DMS53 treated with DMSO at 0.1 percent for 48 hours (cell line): ENCODE results near the gene RLN2.
A peak's percentile ranks its signal among the peaks of the same experiment; 100 is the strongest.
"Not testable (repeated sequence)": the region's sequence is repeated elsewhere in the genome, so short reads cannot be mapped to it uniquely, and the experiment has no call there.

Experiments
- DNase-seq: peaks from one replicate; lab custom pipeline; 2025; ENCODE audit not compliant: unreplicated experiment; lab: John Stamatoyannopoulos, UW

The RLN2 gene, protein sequence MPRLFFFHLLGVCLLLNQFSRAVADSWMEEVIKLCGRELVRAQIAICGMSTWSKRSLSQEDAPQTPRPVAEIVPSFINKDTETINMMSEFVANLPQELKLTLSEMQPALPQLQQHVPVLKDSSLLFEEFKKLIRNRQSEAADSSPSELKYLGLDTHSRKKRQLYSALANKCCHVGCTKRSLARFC

DNA sequence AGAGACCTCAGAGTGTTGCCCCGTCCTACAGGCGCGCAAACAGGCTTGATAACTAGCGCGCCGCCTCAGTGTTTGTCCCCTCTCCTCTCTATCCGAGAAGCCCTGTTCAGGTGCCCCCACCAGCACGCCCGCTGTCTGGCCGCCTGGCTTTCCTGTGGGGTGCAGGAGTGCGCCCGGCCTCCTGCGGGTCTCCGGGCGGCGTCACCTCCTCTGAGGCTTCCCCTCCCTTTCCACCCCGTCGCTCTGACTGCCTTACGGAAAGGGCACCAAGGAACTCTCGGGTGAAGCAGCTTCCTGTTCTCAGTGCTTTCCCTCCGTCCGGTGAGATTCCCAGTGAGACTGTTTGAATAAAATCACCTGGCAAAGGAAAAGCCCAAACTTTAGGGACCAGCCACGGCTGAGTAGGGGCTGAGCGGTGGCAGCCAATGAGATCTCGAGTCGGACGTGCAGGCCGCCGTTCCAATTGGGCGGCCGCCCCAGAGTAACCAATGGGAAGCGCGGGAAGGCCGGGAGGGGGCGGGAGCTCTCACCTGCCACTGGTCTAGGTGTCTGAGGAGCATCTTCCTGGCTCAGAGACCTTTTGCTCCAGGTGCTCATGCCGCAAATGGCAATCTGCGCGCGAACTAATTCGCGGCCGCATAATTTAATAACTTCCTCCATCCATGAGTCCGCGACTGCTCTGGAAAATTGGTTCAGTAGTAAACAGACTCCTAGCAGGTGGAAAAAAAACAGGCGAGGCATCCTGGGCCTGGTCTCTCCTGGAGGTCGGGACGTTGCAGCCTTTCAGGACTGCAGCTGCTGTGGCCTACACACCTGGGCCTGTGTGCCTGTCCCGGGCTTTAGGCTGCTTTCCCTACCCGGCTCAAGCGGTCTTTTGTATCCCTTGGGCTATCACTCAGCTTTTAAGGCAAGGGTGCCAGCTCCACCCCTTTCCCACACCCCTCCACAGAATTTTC lies at the start of gene RLN2:
Gene RLN2 (minus strand): TSS at position 877 of the 956 bp plus-strand sequence. CDS start 136 bp downstream, at position 741.
- DNase-seq = peak; percentile 8

- no peak for DNase-seq
Observed at GRCh38 chr9:5354184-5354583, 49.7 kb upstream of the RLN2 start.

GRCh38 chr9:5352637-5353248 lies 48.2 kb upstream of the RLN2 start:
- DNase-seq = no peak

- DNase-seq = peak; percentile 19
Observed at GRCh38 chr9:5338992-5339981, 34.8 kb upstream of the RLN2 start, which contains the start of gene RLN1. Gene RLN1, minus strand, starts transcription at chr9:5339876. Its CDS starts 130 bp downstream, at chr9:5339746.

GRCh38 chr9:5336688-5337087 lies 32.2 kb upstream of the RLN2 start:
- no peak for DNase-seq

DNA sequence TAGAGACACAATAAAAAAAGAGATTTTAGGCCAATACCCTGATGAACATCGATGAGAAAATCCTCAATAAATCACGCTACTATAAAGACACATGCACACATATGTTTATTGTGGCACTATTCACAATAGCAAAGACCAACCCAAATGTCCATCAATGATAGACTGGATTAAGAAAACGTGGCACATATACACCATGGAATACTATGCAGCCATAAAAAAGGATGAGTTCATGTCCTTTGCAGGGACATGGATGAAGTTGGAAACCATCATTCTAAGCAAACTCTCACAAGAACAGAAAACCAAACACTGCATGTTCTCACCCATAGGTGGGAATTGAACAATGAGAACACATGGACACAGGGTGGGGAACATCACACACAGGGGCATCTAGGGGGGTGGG lies 26.8 kb upstream of the RLN2 start:
- not testable (repeated sequence) for DNase-seq

- DNase-seq = peak; percentile 46
Observed at GRCh38 chr9:5326893-5327548, 22.5 kb upstream of the RLN2 start.

- no peak for DNase-seq
Observed at GRCh38 chr9:5326187-5326586, 21.7 kb upstream of the RLN2 start.

DNA sequence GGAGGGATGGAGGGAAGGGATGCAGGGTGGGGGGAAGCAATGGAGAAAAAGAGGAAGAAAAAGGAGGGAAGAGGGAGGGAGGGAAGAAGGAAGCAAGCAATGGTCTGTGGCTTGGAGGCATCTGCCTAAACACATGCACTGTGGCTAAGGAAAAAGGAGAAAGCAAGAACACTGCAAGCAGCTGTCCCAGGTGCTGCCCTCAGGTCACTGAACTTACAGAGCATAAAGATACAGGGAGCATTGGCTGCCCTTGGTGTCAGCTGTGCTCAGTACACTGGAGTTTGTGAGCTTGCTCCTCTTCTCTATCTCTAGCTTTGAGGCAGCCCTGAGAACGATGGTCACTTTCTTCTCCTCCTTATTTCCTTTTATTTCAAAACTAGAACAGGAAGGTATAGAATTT lies 17.1 kb upstream of the RLN2 start:
- not testable (repeated sequence) for DNase-seq

GRCh38 chr9:5321058-5321457 lies 16.5 kb upstream of the RLN2 start:
- no peak for DNase-seq

- DNase-seq = not testable (repeated sequence)
Observed at GRCh38 chr9:5316406-5316805, 11.9 kb upstream of the RLN2 start.

GRCh38 chr9:5315187-5315923 lies 10.8 kb upstream of the RLN2 start:
- DNase-seq = no peak

DNA sequence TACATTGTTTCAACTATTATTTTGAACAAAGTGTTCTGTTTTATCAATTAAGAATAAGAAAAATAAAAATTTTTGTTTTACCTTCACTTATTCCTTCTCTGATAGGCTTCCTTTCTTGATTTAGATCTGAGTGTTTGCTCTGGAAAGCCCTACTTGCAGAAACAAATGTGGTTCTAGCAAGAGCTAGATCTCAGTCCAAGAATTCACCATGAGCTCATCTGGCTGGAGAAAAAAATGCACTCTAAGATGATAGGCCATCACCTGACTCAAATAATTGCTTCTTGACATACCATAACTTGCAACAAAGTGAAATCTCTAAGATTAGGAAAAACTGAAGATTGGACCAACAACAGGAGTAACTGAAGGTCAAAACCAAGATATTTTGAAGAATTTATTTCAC lies 6.3 kb upstream of the RLN2 start:
- no peak for DNase-seq

DNA sequence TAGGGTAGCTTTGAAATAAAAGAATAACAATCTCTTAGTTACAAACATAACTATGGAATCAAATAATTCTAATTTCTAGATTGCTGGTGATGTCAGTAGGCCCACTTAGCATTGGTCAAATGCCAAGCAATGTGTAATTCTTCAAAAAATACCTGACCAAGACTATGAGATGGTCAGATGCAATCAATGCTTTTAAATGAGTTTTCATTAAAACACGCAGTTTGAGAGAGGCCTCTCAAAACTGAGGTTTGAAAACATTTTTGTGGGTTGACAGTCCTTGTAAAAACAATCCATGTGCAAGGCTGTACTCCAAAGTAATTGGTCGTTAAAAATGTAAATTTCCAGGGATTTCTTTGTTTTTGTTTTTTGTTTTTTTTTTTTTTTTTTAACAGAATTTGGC lies 1.2 kb upstream of the RLN2 start:
- DNase-seq = no peak

DNA sequence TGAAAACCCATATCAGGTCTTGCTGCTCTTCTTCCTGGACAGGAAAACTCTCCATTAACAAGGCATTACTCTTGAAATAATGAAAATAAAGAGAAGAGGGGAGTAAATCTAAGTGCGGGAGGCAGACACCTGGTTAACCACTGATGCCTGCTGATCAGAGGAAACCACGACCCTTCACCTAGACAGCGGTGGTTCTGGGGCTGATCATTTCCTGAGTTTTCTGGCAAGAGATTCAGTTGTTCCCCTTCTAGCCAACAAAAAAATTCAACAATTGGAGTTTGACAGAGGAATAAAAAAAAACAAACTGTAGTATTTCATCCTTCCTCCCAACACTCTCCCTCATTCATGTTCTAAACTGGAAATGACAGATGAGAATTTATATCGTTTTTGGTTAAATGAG lies 3.0 kb downstream of the RLN2 start:
- DNase-seq = no peak

DNA sequence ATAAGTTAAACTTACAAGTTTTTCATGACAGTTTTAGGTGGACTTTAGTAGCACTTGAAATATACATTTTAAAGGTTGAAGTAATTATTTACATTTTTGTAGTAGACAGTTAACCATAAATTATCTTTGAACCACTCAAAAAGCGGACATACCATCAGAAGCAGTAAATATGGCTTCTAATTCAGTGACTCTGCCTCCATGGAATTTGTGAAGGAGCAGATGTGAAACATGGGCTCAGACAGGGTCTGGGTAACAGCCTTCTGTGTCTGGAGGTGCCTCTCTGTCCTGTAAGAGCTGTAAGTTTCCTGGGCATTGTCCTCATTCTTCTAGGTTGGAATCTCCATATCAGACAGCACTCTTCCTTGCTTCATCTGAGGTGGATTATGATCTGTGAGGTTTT lies 12.4 kb downstream of the RLN2 start:
- no peak for DNase-seq

DNA sequence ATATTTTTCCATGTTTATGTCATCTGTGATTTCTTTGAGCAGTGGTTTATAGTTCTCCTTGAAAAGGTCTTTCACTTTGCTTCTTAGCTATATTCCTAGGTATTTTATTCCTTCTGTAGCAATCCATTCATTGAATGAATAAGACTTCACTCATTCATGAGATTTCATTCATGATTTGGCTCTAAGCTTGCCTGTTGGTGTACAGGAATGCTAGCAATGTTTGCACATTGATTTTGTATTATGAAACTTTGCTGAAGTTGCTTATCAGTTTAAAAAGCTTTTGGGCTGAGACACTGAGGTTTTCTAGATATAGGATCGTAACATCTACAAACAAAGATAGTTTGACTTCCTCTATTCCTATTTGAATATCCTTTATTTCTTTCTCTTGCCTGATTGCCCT lies 15.9 kb downstream of the RLN2 start:
- DNase-seq = no peak

- DNase-seq = no peak
Observed at GRCh38 chr9:5286262-5286661, 18.3 kb downstream of the RLN2 start.

- no peak for DNase-seq
Observed at GRCh38 chr9:5278486-5278885, 26.0 kb downstream of the RLN2 start.
